ENCODE results near the gene LINGO1. TPM values are rescaled to one million over a fixed set of nuclear protein-coding genes. Genes with fewer than 3 reads are reported as not detected.

The LINGO1 gene
- total and polyA plus RNA-seq, 9 of the 15 experiments (the other 6 are each of a cell fraction or from before 2014, with no cell fraction given) = 0.07 to 15.3 (median 2.1) TPM

GRCh38 chr15:77663256-77663655 lies 30.5 kb upstream of the LINGO1 start:
- Histone ChIP-seq H3K9me1 (ENCODE audit: control insufficient read depth, insufficient read depth, low read length) (no peaks in the 10 kb centered on the region), H3K4me3 (no peak overlapping the region), H3K9me3 (replicated peaks; ENCODE audit: control insufficient read depth, insufficient read depth, low read depth, low read length) (no peaks in the 10 kb centered on the region), H3K4me2 (ENCODE audit: insufficient read depth, low read length) (no peak overlapping the region), H3K9ac (ENCODE audit: insufficient read depth in 1 of 2, low read depth in 2 of 2, low read length in 2 of 2) (0 out of 4 replicates have a peak overlapping the region, but pooled peaks of 1 of the 2 experiments have one; percentile 29), H3K4me1 (replicated peaks in 1 of 2; ENCODE audit: control insufficient read depth in 2 of 2, insufficient read depth in 2 of 2, low read length in 2 of 2) (peaks cover 0 to 9% of the 10 kb centered on the region in 2 experiments; a peak in 3 of 5 replicates), H3K27ac (ENCODE audit: extremely low read depth, low read depth, low read length) (no peak overlapping the region), H3K27me3 (ENCODE audit: control insufficient read depth in 2 of 2, insufficient read depth in 2 of 2, low read length in 2 of 2) (peaks cover under 1 to 58% of the 10 kb centered on the region in 2 experiments; a peak in 4 of 5 replicates), H2AFZ (ENCODE audit: low read depth, low read length) (no peak overlapping the region), H3K36me3 (ENCODE audit: control insufficient read depth, insufficient read depth, low read length) (no peaks in the 10 kb centered on the region), H4K20me1 (replicated peaks; ENCODE audit: control insufficient read depth, insufficient read depth, low read length) (0 out of 2 replicates have a peak, but pooled peaks cover 14% of the 10 kb centered on the region), H3K79me2 (ENCODE audit: control insufficient read depth, insufficient read depth, low read length) (no peaks in the 10 kb centered on the region)
- DNase-seq (ENCODE audit: extremely low read depth in 1 of 4, low spot score in 3 of 4) (no peak), ATAC-seq (no peak), FAIRE-seq (no peak)
- intact Hi-C loops (cut with micrococcal nuclease) (no loop called here), in situ Hi-C loops (cut with MboI) (loop anchor here (10.0 kb wide), 1 partner anchor 212 kb away; no protein-coding TSS in a partner anchor)
- TF ChIP-seq DDX20 (tag; IDR thresholded peaks at IDR 0.05; ENCODE audit: low read depth) (no peak), ELK3 (CRISPR knock-in tag; IDR thresholded peaks at IDR 0.05) (no peak), ZNF785 (CRISPR knock-in tag; IDR thresholded peaks at IDR 0.05) (no peak), HNRNPUL1 (IDR thresholded peaks at IDR 0.05; ENCODE audit: low read length) (no peak), MAX (CRISPR knock-in tag; IDR thresholded peaks at IDR 0.05) (no peak), RB1 (IDR thresholded peaks at IDR 0.05; ENCODE audit: low read depth) (no peak), DLX4 (CRISPR knock-in tag; IDR thresholded peaks at IDR 0.05) (no peak)
- WGBS (ENCODE audit: insufficient coverage, low coverage, missing lambda C conversion rate) = 6% methylated on average over 5 of the region's 5 CpGs
- no TSS peak for BruUV-seq (replicated peaks)
- ChIA-PET CTCF (ENCODE audit: low intra/inter-chr PET ratio) (no interaction called here), POLR2A (interaction anchor here (0.7 kb wide), 1 partner anchor 12 kb away, joined by 3 read pairs; no protein-coding TSS in a partner anchor)
